ENCODE data around the gene FKBP6.
A peak's percentile ranks its signal among the peaks of the same experiment; 100 is the strongest.
"Not testable (repeated sequence)": the region's sequence is repeated elsewhere in the genome, so short reads cannot be mapped to it uniquely, and the experiment has no call there.

FKBP6 gene

GRCh38 chr7:73394422-73394821 is 66.5 kb downstream of the FKBP6 start:
- DNase-seq (ENCODE audit: low read depth in 2 of 2, low spot score in 1 of 2): no peak

GRCh38 chr7:73395538-73396503 is 67.9 kb downstream of the FKBP6 start:
- no peak for DNase-seq (ENCODE audit: low read depth in 2 of 2, low spot score in 1 of 2)

- no peak for DNase-seq (ENCODE audit: low read depth in 2 of 2, low spot score in 1 of 2)
These were observed 69.7 kb downstream of the FKBP6 start for GRCh38 chr7:73397521-73398281.

- peak; percentile 13 to 51 for DNase-seq (ENCODE audit: low read depth in 2 of 2, low spot score in 1 of 2)
These were observed 71.5 kb downstream of the FKBP6 start for GRCh38 chr7:73399185-73400050.

GRCh38 chr7:73404860-73405259 is 76.9 kb downstream of the FKBP6 start:
- DNase-seq (ENCODE audit: low read depth in 2 of 2, low spot score in 1 of 2): not testable (repeated sequence)

Measured in stimulated activated CD8-positive, alpha-beta memory T cell treated with anti-CD3 and anti-CD28 coated beads, Interleukin-4, amount 100 ng/mL, for 1 hour (primary cell).